Stimulated activated CD4-positive, alpha-beta T cell treated with anti-CD3 and anti-CD28 coated beads, TNF-alpha, amount 100 ng/mL, for 1 hour (primary cell): ENCODE results near the gene MEGF11.

ENCODE experiments used
- DNase-seq, 3 donors: peaks; one replicate each; pipeline ENCODE4 v3.0.0-alpha.2; 2020; ENCODE audit warnings: low read depth in 3 of 3, low spot score in 1 of 3

The MEGF11 gene

GRCh38 chr15:66069751-66070150 lies 183.8 kb downstream of the MEGF11 start:
- DNase-seq, result no peak

- no peak for DNase-seq
Observed at GRCh38 chr15:66068801-66069200, 184.7 kb downstream of the MEGF11 start.

DNA sequence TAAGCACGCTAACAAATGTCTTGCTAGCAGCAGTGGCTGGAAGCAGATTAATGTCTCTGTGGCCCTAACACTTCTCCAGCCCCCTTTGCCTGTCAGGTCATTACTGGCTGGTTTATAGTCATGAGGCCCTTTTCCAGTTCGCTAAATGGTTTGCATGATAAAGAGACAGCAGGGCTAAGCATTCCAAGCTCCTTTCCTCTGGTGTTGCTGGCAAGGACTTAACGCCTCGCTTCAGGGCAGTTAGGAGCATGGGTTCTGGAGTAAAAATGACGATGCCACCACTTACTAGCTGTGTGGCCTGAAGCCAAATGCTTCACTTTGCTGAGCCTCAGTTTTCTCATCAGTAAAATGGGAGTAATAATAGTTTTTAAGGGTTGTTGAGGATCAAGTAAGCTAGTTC lies 185.9 kb downstream of the MEGF11 start:
- DNase-seq, result no peak

GRCh38 chr15:66066481-66066880 lies 187.1 kb downstream of the MEGF11 start:
- no peak for DNase-seq

GRCh38 chr15:66066005-66066404 lies 187.5 kb downstream of the MEGF11 start:
- DNase-seq, result no peak

- no peak for DNase-seq
Observed at GRCh38 chr15:66065325-66065724, 188.2 kb downstream of the MEGF11 start.

DNA sequence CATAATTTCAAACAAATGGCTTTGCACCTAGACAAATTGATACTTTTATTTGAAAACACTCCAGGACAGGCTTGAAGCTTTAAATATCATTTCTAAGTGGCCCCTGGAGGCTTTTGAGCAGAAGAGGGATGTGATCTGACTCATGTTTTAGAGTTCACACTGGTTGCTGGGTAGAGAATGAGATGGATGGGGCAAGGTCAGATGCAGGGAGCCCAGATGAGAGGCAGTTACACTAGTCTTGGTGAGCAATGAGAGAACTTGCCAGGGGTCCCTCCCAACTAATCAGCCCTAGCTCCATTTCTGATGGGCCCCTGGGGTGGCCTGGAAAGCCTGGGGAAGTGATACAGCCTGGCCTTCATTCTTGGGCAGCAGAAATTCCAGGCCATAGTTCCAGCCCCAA lies 190.4 kb downstream of the MEGF11 start:
- DNase-seq, result no peak

- DNase-seq, result no peak
Observed at GRCh38 chr15:66057089-66057488, 196.5 kb downstream of the MEGF11 start.

DNA sequence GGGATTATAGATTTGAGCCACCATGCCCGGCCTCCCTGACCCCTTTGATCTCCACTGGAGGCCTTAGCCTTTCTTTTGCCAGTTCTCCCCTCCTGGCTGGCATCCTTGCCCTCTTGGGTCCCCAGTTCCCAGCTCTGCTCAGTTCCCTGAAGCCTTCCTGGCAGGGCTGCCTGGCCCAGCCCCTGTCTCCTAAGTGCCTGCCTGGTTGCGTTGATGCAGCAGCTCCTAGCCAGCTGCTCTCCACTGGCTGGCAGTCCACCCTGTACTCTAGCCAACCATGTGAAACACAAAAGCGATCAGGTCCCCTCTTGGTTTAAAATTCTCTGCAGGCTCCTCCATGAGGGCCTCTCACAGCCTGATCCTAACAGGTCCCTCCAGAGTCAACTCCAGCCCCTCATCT lies 199.6 kb downstream of the MEGF11 start:
- no peak for DNase-seq

GRCh38 chr15:66051833-66052232 lies 201.7 kb downstream of the MEGF11 start:
- no peak for DNase-seq

- no peak for DNase-seq
Observed at GRCh38 chr15:66050264-66050663, 203.3 kb downstream of the MEGF11 start.

DNA sequence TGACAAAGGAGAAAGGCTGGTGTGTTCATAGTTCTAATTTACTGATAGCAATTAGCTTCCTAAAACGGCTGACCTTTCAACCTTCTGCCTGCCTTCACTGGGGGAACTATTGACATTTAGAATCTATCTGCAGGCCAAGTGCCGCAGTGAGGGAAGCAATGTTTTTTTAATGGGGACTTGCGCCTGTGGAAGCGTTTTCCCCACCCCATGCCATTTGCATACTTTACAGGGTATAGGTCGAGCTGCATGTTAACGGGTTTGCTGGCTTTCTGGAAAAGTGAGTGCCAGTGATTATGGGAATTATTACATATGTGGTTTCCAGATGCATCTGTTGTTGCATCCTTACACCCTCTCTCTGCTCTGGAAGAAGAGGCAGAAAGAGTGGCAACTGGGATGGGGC lies 204.2 kb downstream of the MEGF11 start:
- no peak for DNase-seq

DNA sequence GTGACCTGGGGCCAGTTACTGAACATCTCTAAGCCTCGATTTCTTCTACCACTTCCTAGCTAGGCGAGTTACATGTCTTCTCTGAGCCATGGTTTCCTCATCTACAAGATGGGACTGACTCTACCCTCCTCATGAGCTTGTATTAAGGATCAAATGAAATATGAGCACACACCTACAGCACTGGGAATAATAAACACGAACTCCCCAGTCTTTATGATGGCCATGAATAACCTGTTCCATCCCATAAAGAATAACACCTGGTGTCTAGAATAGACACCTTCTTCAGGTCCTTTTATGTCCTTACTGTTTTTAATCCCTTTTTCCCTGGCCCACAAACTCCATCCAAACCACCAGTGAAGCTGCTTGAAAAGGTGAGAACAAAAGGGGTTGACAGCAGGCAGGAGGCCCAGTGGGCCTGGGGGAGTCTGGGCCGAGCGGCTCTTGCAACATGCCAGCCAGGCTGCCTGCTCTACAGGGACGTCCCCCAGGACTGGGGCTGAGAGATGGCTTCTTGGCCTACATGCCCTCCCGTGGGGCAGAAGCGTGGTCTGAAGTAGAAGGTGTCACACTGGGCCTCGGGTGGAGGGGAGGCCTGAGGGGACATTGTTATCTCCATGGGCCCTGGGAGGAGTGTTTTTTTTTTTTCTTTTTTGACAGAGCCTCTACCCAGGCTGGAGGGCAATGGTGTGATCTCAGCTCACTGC lies 206.1 kb downstream of the MEGF11 start:
- DNase-seq, result no peak

DNA sequence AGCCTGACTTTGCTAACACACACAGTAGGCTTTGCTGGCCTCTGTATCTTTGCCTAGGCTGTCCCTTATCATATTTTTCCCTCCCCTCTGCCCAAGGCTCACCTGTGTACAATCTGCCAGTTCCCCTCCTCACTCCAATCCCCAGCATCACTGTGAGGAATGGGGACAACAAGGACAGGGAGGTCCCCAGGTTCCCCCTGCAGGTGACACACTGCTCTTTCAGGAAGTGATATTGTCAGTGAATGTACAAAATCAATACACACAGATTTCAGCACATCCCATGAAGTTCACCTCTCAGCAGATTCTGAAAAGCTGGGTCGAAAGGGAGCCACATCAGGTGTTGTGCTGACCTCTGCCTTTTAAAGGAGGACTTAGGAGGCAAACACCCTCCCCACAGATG lies 206.8 kb downstream of the MEGF11 start:
- DNase-seq, result no peak

DNA sequence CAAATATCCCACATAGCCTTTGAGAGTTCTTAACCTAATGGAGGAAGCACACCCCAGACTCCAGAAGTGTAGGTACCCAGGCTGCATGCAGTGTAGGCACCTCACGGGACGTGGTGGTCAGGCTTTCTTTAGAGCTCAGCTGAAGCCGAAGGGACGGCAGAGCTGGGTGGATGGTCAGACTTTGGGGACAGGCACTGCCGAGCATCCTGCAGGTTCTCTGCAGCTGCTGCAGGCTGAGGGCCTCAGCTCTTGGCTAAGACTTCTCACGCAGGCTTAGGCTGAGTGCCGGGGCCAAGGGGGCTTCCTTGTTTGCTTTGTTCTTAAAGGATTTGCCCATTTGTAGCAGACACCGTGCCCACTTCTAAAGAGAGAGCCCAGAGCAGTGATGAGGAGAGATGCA lies 207.2 kb downstream of the MEGF11 start:
- DNase-seq, result no peak

- no peak for DNase-seq
Observed at GRCh38 chr15:66045542-66045941, 208.0 kb downstream of the MEGF11 start.

- DNase-seq, result no peak
Observed at GRCh38 chr15:66044837-66045236, 208.7 kb downstream of the MEGF11 start.

GRCh38 chr15:66043264-66043663 lies 210.3 kb downstream of the MEGF11 start:
- DNase-seq, result no peak

- no peak for DNase-seq
Observed at GRCh38 chr15:66042624-66043023, 210.9 kb downstream of the MEGF11 start.

DNA sequence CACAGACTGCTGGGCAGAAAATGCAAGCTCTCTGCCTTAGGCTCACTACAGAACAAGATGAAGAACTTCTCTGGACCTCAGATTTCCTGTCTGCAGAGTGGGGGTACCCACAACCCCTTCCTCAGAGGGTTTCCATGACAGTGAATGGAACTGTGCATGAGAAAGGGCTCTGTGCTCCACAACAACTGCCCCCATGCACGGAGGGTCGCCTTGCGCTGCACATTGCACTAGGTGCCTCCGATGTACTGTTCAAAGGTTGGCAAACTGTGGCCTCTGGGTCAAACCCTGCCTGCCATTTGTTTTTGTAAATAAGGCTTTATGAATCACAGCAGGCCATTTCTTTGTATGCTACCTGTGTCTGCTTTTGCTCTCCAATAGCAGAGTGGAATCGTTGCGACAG lies 212.3 kb downstream of the MEGF11 start:
- DNase-seq, result no peak

DNA sequence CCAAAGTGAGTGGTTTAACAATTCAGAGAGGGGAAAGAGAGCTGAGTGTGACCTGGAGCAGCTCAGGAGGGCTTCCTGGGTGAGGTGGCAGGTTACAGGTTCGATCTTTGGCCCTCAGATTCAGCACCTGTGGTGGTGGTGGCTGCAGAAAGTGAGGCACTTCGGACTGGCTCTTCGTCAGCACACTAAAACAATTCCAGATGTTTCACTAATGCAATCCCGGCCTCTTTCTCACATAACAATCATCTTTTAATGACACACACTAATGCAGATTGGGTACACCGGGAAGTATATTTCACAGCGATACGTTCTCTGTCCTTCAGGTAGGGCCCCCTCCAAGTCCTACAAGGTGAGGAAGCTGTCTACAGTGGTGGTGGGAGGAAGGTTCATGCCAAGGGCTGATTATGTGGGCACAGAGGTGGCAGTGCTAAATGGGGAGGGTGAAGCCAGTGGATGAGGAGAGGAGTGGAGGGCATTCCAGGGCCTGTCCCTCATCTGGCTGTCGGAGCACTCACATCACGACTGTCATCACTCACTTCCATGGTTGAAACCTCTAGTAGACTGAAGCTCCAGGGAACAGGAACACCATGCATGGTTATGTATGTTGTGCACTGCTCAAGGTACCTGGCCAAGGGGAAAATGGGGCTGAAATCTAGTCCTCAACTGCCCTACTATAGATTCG lies 213.2 kb downstream of the MEGF11 start:
- DNase-seq, result no peak

- no peak for DNase-seq
Observed at GRCh38 chr15:66039117-66039871, 214.3 kb downstream of the MEGF11 start.
